Measurements from ENCODE around the gene EVC2. TPM values are rescaled to one million over a fixed set of nuclear protein-coding genes. Genes with fewer than 3 reads are reported as not detected.

Gene EVC2
- polyA plus RNA-seq, 1 donor (not counting 4 experiments of a cell fraction or from before 2014, with no cell fraction given): 1.7 TPM

- Histone ChIP-seq H3K79me2 (ENCODE audit: control insufficient read depth, insufficient read depth, low read length) (no peaks in the 10 kb centered on the region), H3K4me1 (ENCODE audit: control insufficient read depth, extremely low read depth, insufficient read depth, low read length) (no peaks in the 10 kb centered on the region), H3K9ac (ENCODE audit: control insufficient read depth, extremely low read depth, insufficient read depth, low read length) (no peak overlapping the region), H3K4me2 (ENCODE audit: control insufficient read depth, extremely low read depth, insufficient read depth, low read depth, low read length) (no peak overlapping the region), H3K9me3 (ENCODE audit: control insufficient read depth, low read depth, low read length) (no peaks in the 10 kb centered on the region), H3K4me3 (ENCODE audit: control insufficient read depth in 2 of 3, extremely low read depth in 1 of 3, insufficient read depth in 2 of 3, low read depth in 1 of 3, low read length in 3 of 3) (no peak overlapping the region), H4K20me1 (ENCODE audit: control insufficient read depth, extremely low read depth, insufficient read depth, low read length) (no peaks in the 10 kb centered on the region), H3K27ac (ENCODE audit: control insufficient read depth, insufficient read depth, low read length) (no peak overlapping the region), H3K36me3 (ENCODE audit: control insufficient read depth in 2 of 2, extremely low read depth in 1 of 2, insufficient read depth in 2 of 2, low read length in 2 of 2) (peaks cover 1 to 8% of the 10 kb centered on the region in 2 experiments), H3K9me1 (ENCODE audit: control insufficient read depth, extremely low read depth, insufficient read depth, low read length) (no peaks in the 10 kb centered on the region), H2AFZ (ENCODE audit: control insufficient read depth, low read length) (no peak overlapping the region), H3K27me3 (ENCODE audit: control insufficient read depth, extremely low read depth, insufficient read depth, low read length) (no peaks in the 10 kb centered on the region)
- dilution Hi-C loops (cut with MboI; ENCODE audit: extremely low pct_ligation_motif_present, low sequenced_read_pairs): no loop called here
- DNase-seq (ENCODE audit: low read depth, low spot score) (no peak), FAIRE-seq (no peak)
- TF ChIP-seq EZH2 (IDR thresholded peaks at IDR 0.05; ENCODE audit: low read length) (no peak), CTCF (optimal IDR thresholded peaks at IDR 0.05 in 1 of 3, IDR thresholded peaks at IDR 0.05 in 1 of 3, conservative IDR thresholded peaks at IDR 0.05 in 1 of 3; ENCODE audit: extremely low read depth in 1 of 3, insufficient read depth in 2 of 3, low read length in 3 of 3) (no peak)
Measured at GRCh38 chr4:5558502-5558901, 149.9 kb downstream of the EVC2 start.

GRCh38 chr4:5554376-5554775 is 154.0 kb downstream of the EVC2 start:
- H4K20me1 ChIP-seq (ENCODE audit: control insufficient read depth, extremely low read depth, insufficient read depth, low read length): no peaks in the 10 kb centered on the region
- no peak overlapping the region for H2AFZ ChIP-seq (ENCODE audit: control insufficient read depth, low read length)
- TF ChIP-seq CTCF (optimal IDR thresholded peaks at IDR 0.05 in 1 of 3, IDR thresholded peaks at IDR 0.05 in 1 of 3, conservative IDR thresholded peaks at IDR 0.05 in 1 of 3; ENCODE audit: extremely low read depth in 1 of 3, insufficient read depth in 2 of 3, low read length in 3 of 3) (no peak), EZH2 (IDR thresholded peaks at IDR 0.05; ENCODE audit: low read length) (no peak)
- H3K36me3 ChIP-seq (ENCODE audit: control insufficient read depth in 2 of 2, extremely low read depth in 1 of 2, insufficient read depth in 2 of 2, low read length in 2 of 2): no peaks in the 10 kb centered on the region
- H3K4me2 ChIP-seq (ENCODE audit: control insufficient read depth, extremely low read depth, insufficient read depth, low read depth, low read length): no peak overlapping the region
- FAIRE-seq: no peak
- H3K9me3 ChIP-seq (ENCODE audit: control insufficient read depth, low read depth, low read length): no peaks in the 10 kb centered on the region
- no peak overlapping the region for H3K4me3 ChIP-seq (ENCODE audit: control insufficient read depth in 2 of 3, extremely low read depth in 1 of 3, insufficient read depth in 2 of 3, low read depth in 1 of 3, low read length in 3 of 3)
- dilution Hi-C loops (cut with MboI; ENCODE audit: extremely low pct_ligation_motif_present, low sequenced_read_pairs): no loop called here
- H3K4me1 ChIP-seq (ENCODE audit: control insufficient read depth, extremely low read depth, insufficient read depth, low read length): no peaks in the 10 kb centered on the region
- no peaks in the 10 kb centered on the region for H3K27me3 ChIP-seq (ENCODE audit: control insufficient read depth, extremely low read depth, insufficient read depth, low read length)
- no peak for DNase-seq (ENCODE audit: low read depth, low spot score)
- H3K9ac ChIP-seq (ENCODE audit: control insufficient read depth, extremely low read depth, insufficient read depth, low read length): no peak overlapping the region
- H3K79me2 ChIP-seq (ENCODE audit: control insufficient read depth, insufficient read depth, low read length): no peaks in the 10 kb centered on the region
- H3K27ac ChIP-seq (ENCODE audit: control insufficient read depth, insufficient read depth, low read length): no peak overlapping the region
- no peaks in the 10 kb centered on the region for H3K9me1 ChIP-seq (ENCODE audit: control insufficient read depth, extremely low read depth, insufficient read depth, low read length)
